ENCODE measurements around the gene TMEM52B.
"Not testable (repeated sequence)": the region's sequence is repeated elsewhere in the genome, so short reads cannot be mapped to it uniquely, and the experiment has no call there.

Gene TMEM52B

DNA sequence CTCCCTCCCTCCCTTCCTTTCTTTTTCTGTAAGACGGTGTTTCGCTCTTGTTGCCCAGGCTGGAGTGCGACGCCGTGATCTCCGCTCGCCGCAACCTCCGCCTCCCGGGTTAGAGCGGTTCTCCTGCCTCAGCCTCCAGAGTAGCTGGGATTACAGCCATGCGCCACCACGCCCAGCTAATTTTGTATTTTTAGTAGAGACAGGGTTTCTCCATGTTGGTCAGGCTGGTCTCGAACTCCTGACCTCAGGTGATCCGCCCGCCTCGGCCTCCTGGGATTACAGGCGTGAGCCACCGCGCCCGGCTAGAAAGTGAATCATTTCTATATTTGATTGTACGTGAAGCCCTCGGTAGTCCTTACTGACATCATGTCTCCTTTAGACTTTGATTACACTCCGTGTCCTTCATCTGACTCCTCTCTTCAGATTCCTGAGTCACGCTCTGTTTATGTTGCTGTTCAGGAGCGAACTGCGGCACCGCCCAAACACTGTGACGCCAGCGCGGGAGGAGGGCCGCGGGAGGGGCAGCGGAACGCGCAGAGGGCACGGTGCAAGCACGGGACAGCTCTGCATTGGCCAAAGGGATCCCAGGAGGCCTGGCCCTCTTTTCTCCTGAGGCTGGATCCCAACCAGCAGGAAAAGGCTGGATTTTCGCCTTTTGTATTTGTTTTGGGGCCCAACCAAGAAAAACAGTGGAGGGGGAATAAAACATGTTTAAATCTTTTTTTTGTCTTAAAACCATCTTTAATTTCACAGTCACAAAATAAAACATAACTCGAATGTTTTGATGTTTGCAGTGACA, 33.3 kb downstream of the TMEM52B start:
- DNase-seq: peak; percentile 98 to 99 (median 98)

DNA sequence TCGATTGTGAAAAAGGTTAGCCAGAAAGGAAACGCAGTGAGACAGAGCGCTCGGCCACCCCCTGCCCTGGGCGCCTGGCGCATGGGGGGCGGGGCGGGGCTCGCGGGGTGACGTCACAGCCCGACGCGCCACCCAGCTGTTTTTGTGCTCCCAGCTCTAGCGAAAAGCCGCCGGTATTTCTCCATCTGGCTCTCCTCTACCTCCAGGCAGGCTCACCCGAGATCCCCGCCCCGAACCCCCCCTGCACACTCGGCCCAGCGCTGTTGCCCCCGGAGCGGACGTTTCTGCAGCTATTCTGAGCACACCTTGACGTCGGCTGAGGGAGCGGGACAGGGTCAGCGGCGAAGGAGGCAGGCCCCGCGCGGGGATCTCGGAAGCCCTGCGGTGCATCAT, 33.9 kb downstream of the TMEM52B start, which contains the start of gene GABARAPL1:
Gene GABARAPL1, plus strand, starts transcription at position 139 of the 393 bp plus-strand sequence. Its CDS starts 253 bp downstream, at position 392.
- peak; percentile 88 to 93 (median 91) for DNase-seq

DNA sequence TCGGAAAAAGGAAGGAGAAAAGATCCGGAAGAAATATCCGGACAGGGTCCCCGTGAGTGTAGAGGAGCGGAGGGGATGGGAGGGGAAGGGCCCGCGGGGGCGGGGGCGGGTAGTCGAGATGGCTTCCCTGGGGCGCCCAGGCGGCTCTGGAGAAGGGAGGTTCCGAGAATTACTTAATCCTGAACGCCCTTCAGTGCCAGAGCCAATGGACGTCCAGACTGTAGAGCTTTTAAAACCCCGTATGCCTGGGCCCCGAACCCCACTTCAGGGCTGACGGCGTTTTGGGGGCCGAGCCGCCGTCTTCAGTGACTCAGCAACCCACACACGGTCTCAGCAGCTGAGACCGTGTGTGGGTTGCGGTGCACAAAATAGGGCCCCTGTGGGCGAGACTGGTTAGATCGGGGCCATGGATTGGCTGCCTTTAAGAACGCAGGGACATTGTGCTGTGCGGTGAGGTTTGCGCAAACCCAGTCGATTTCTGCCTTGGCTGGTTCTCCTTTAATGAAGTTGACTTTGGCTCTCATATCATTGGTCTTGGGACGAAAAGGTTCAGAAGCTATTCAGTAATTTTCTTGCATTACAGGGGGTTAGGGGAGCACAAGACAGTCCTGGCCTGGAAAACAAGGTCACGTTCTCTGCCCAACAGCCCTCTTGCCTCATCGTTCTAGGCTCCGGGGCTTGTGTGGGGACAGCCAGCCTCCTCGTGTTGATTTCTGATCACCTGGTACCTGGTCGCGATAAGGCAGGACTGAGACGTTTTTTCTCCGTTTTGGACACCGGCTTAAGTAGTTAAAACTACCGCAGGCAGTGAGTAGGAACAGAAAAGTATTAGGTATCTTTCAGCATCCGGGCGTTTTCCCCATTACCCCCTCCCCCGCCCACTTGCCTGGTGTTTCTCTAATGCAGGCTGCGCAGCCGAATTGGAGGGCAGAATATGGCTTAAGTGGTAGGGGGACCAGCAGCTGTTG, 34.6 kb downstream of the TMEM52B start:
- DNase-seq: peak; percentile 94 to 99 (median 96)

DNA sequence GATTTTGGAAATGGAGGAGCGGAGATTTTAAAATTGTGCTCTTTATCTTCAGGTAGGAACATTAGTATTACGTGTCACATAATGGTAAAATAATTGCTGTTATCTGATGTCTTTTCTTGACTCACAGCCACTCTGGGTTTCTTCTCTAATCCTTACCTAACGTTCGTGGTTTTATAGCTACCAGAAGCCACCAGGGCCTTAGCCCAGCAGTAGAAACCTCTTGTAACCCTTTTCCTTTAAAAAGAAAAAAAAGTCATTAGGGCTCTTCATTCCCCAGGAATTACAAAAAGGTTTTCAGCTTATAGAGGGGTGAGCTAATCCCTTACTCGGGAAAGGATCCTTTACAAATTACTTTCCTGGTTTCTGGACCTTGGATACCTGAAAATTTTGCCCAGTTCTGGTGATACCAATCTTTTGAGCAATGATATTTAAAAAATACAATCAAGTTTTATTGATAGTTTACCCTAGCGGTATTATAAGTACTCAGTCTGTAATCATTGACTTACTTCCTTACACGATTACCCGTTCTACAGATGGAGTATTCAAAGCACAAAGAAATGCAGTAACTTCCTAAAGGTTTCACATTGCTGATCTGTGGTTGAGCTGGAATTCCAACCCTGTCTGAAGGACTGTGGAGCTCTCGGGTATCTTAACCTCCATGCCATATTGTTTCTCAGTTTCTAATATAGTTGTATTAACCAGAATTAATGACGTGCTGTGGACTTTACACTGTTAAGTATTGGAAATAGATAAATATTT, 35.5 kb downstream of the TMEM52B start:
- DNase-seq: peak in 2 of 4 experiments; percentile 21 to 24

DNA sequence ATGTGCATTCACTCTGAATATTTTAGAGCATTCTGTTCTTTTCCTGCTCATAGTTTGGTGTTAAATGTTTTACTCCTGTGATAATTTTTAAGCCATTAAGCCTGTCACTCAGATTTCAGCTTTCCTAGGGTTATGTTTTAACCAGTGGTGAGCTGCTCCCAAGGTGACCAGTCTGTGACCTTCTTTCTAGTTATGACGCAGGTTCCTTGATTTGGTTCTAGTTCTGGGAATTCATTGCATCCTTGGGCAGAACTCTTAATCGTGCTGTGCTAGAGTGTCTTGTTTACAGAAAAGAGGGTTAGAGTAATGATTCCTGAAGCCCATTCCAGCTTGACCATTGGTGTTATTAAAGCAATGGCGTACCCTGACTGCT, 36.0 kb downstream of the TMEM52B start:
- DNase-seq: peak in 2 of 4 experiments; percentile 16

DNA sequence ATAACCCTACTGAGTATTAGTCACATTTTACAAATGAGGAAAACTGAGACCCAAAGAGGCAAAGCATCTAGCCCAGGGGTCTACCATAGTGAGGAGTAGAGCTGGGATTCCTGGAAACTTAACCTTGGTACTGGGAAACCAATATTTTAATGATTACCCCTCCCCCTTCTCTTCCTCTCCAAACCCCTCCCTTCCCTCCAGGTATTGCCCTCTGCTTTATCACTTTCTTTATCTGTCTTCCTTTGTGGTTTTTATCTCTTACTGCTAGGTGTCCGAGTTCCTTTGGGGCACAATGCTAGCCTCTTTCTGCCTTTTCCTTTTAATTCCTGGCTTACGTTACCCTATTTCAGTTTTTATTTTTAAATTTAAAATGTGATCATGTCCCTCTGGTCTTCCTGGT, 36.6 kb downstream of the TMEM52B start:
- no peak for DNase-seq

DNA sequence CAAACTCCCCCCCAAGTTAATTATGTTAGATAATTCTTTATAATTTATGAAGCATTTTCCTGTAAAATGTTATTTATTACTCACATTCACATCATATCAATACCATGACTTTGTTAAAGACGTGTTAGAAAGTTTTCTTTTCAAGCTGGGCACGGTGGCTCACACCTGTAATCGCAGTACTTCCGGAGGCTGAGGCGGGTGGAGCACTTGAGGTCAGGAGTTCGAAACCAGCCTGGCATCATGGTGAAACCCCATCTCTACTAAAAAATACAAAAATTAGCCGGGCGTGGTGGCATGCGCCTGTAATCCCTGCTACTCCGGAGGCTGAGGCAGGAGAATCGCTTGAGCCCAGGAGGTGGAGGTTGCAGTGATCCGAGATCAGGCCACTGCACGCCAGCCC, 37.1 kb downstream of the TMEM52B start:
- DNase-seq: not testable (repeated sequence)

DNA sequence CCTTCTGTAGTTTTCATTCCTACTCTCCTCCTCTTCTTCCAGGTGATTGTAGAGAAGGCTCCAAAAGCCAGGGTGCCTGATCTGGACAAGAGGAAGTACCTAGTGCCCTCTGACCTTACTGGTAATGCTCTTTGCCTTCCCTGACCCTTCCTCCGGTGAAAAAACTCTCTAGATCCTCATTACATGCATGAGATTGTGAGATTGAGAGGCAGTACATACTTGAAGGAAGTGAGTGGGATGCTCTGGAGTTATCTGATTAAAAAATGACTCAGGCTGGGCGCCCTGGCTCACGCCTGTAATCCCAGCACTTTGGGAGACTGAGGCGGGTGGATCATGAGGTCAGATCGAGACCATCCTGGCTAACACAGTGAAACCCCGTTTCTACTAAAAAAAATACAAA, 39.2 kb downstream of the TMEM52B start:
- peak; percentile 27 to 72 (median 44) for DNase-seq

DNA sequence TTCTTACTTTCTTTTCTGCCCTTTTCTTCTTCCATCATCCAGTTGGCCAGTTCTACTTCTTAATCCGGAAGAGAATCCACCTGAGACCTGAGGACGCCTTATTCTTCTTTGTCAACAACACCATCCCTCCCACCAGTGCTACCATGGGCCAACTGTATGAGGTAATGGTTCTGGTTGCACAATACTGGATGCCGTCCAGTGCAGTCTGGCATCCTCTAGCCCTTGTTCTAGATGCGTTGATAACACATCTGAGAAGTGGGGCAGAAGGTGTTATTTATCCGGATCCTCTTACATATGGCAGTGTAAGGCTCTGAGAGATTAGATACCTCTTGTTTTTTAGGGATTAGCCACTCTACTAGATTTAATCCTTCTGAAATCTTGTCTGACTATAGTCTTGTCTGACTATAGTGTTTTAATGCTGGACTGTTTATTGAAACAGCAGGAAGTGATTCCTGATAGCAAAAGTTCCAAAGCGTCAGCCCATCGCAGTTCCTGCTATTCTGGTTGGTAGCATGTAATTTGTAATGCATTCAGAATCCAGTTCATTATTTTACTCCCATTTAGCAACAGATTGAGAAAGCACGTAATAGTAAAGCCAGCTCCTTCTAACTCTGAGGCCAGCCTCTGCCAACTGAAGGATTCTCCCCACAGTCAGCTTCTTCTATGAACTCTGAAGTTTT, 41.7 kb downstream of the TMEM52B start:
- peak in 2 of 4 experiments; percentile 11 to 26 for DNase-seq

DNA sequence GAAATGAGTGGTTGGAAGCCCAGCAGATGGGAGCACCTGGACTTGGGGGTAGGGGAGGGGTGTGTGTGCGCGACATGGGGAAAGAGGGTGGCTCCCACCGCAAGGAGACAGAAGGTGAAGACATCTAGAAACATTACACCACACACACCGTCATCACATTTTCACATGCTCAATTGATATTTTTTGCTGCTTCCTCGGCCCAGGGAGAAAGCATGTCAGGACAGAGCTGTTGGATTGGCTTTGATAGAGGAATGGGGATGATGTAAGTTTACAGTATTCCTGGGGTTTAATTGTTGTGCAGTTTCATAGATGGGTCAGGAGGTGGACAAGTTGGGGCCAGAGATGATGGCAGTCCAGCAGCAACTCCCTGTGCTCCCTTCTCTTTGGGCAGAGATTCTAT, 43.0 kb downstream of the TMEM52B start:
- DNase-seq: no peak

DNA sequence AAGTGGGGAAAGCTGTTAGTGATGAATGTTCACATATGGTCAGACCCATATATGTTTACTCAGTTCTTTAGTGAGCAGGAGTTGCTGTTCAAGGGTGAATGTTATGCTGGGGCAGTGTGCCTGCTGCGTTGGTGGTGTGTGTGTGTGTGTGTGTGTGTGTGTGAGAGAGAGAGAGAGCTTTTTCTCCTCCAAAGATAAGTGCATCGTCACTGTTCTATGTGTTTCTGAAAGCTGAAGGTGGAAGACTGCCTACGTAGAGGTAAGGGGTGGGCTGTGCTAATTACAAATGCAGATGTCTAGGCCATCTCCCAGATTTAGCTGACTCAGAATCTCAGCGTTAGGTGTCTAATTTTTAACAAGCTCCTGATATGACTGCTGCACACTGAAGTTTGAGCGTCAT, 44.4 kb downstream of the TMEM52B start:
- no peak for DNase-seq

DNA sequence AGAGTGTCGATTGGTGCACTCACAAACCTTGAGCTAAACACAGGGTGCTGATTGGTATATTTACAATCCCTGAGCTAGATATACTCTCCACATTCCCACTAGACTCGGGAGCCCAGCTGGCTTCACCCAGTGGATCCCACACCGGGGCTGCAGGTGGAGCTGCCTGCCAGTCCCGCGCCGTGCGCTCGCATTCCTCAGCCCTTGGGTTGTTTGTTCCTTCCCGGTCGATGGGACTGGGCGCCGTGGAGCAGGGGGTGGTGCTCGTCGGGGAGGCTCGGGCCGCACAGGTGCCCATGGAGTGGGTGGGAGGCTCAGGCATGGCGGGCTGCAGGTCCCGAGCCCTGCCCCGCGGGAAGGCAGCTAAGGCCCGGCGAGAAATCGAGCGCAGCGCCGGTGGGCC, 46.6 kb downstream of the TMEM52B start:
- not testable (repeated sequence) for DNase-seq

DNA sequence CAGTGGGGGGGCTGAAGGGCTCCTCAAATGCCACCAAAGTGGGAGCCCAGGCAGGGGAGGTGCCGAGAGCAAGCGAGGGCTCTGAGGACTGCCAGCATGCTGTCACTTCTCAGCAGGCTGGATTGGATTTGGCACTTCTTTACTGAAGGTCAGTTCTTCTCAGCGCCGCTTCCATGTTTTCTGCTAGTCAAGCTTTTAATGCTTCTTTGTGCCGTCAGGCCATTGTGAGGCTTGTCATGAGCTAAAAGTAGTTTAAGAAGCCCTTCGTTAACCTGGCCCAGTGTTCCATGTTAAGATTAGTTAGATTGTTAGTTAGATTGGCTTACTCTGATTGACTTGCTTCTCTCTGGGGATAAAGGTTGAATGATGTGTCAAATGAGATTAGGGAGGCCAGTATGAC, 47.3 kb downstream of the TMEM52B start:
- DNase-seq: no peak

DNA sequence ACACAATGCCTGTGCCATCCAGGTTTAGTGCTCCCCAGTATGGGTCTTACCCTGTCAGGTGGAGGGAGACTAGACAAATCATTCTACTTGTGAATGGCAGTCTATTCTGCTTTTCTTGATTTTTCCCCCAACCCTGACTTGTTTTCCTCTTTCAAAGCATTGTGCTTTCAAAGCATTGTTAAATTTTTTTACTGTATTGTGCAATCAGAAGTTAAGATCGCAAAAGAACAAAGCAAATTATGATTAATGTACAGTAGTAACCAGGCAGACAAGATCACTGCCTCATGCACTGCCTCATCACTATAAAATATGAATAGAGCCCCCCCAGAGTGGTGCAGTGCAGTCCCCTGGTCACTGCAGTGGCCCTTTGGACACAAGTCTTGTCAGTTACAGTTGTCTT, 47.9 kb downstream of the TMEM52B start:
- DNase-seq: no peak

DNA sequence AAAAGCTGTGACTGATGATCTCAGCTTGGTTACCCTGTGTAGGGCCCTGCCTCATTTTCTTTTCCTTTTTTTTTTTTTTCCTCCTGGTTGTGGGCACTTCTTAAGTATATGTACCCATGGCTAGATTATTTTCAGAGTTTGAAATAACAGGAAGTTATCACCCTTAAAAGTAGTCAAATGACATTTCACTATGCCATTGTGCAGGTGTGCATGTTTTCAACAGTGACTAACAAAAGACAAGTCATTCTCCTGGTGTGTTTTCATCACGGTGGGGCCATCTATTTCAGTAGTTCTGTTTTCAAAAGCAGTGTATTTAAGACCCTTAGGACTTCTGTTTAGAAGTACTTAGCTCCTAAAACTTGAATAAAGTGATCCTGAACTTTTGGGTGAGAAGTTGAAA, 48.8 kb downstream of the TMEM52B start:
- DNase-seq: no peak

DNA sequence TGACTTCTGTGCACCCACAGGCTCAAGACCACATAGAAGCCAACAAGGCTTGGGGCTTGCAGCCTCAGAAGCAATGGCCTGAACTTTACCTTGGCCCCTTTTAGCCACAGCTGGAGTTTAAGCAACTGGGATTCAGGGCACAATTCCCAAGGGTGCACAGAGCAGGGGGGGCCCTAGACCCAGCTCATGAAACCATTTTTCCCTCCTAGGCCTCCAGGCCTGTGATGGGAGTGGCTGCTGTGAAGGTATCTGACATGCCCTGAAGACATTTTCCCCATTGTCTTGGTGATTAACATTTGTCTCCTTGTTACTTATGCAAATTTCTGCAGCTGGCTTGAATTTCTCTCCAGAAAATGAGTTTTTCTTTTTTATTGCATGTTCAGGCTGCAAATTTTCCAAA, 55.7 kb downstream of the TMEM52B start:
- no peak for DNase-seq

DNA sequence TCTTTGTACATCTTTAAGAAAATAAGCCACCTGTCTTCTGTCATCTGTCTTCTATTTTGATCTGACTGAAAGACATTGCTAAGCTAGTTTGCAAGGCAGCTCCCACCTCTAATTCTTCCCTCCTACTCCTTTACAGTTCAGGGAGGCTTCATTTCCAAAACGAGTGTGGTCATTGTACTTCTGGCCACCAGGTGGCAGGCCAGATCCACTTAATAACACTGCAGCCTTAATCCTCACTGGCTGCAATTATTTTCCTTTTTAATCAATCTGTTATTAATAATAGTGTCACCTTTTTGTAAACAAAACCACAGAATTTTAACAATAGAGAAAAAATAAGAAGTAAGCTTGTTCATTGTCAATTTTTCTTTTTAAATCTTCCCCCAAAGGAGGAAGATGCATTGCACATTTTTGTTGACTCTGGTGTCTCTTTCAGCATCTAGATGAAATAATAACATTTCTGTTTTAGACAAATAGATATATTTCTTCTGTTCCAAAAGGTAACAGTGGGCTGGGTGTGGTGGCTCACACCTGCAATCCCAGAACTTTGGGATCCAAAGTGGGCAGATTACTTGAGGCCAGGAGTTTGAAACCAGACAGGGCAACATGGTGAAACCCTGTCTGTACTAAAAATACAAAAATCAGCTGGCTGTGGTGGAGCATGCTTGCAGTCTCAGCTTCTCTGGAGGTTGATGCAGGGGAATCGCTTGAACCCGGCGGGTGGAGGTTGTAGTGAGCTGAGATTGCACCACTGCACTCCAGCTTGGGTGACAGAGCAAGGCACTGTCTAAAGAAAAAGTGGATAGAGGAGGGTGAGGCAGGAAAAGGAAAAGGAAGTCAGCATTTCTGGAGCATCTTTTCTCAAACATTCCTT, 57.2 kb downstream of the TMEM52B start:
- DNase-seq: peak; percentile 58 to 73 (median 67)

DNA sequence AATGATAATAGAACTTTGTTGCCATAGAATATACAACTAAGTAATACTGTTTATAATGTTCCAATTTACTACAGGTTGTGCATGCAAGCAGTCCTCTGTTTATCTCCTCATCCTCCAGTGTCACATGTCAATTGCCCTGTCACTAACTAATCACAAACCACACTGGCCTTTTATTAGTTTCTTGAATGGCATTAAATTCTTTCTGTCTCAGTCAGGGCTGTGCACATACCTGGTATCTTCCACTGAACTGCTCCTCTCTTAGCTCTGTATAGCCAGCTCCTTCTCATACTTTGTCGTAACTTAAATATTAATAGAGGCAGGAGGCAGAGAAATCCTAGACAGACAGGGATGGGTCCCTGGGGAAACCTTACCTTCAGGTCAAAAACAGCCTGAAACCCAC, 57.9 kb downstream of the TMEM52B start:
- DNase-seq: no peak

DNA sequence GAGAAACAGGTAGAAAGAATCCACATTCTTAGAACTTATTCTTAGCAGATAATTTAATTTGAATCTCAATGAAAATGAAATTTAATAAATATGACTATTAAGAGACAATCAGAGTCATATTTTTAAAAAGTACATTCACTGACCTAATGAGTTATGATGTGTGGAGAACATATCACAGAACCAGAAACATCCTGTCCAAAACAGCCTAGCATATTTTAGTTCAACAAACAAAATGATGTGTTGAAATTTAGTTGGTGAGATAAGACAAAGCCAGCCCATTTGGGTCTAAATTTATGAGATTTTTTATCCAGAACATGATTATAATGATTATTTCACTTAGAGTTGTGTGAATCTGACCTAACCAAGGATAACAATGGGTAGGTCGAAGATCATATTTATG, 59.7 kb downstream of the TMEM52B start:
- DNase-seq: no peak

DNA sequence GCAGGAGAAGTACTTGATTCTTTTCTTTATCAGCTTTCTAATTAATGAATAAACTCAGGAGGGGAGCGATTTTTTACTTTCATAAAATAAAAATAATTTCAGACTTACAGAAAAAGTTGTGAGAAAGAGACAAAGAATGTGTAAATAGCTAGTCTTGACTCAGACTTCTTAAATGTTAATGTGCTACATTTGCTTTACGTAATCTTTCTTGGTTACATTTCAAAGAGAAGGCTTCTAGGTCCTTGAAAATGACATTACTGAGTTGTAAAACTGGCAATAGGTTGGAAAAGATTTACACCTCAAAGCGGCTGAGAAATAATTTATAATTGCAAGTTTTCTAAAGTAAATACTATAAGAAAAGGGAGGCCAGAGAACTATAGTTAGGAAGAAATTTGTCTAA, 62.5 kb downstream of the TMEM52B start:
- DNase-seq: no peak

Measured in suppressor macrophage (primary cell).